Activated naive CD4-positive, alpha-beta T cell treated with Interleukin-2 at 50 U/mL for 16 hours (primary cell): ENCODE measurements around the gene PDE6B.
"Not testable (repeated sequence)": the region's sequence is repeated elsewhere in the genome, so short reads cannot be mapped to it uniquely, and the experiment has no call there.

Experiments used
- DNase-seq: peaks from one replicate; pipeline ENCODE4 v3.0.0-alpha.2; 2020

Gene PDE6B

GRCh38 chr4:637536-638280, 12.3 kb downstream of the PDE6B start:
- DNase-seq: no peak

- DNase-seq: not testable (repeated sequence)
Observed at GRCh38 chr4:642366-642765, 17.0 kb downstream of the PDE6B start.

GRCh38 chr4:646460-646859, 21.1 kb downstream of the PDE6B start:
- peak; percentile 19 for DNase-seq

GRCh38 chr4:647481-647880, 22.1 kb downstream of the PDE6B start:
- no peak for DNase-seq

- DNase-seq: no peak
Observed at GRCh38 chr4:648579-649292, 23.4 kb downstream of the PDE6B start.

- DNase-seq: no peak
Observed at GRCh38 chr4:649293-649625, 23.9 kb downstream of the PDE6B start.

- DNase-seq: no peak
Observed at GRCh38 chr4:649751-650310, 24.5 kb downstream of the PDE6B start.

GRCh38 chr4:650461-650860, 25.1 kb downstream of the PDE6B start:
- no peak for DNase-seq

GRCh38 chr4:650951-651883, 25.8 kb downstream of the PDE6B start:
- no peak for DNase-seq

- no peak for DNase-seq
Observed at GRCh38 chr4:651884-652642, 26.7 kb downstream of the PDE6B start.

GRCh38 chr4:653080-653821, 27.9 kb downstream of the PDE6B start:
- no peak for DNase-seq

- DNase-seq: no peak
Observed at GRCh38 chr4:653831-654502, 28.6 kb downstream of the PDE6B start.

GRCh38 chr4:654503-654845, 29.1 kb downstream of the PDE6B start:
- no peak for DNase-seq

- DNase-seq: no peak
Observed at GRCh38 chr4:654871-655463, 29.6 kb downstream of the PDE6B start.

GRCh38 chr4:655464-656151, 30.2 kb downstream of the PDE6B start:
- no peak for DNase-seq

GRCh38 chr4:656436-657337, 31.3 kb downstream of the PDE6B start:
- DNase-seq: no peak

GRCh38 chr4:657338-657833, 32.0 kb downstream of the PDE6B start:
- DNase-seq: no peak

- no peak for DNase-seq
Observed at GRCh38 chr4:657834-658667, 32.7 kb downstream of the PDE6B start.
